Skeletal muscle cell (primary cell): Measurements from ENCODE around the gene ANAPC15.

Source experiments
- DNase-seq: peaks from one replicate; pipeline ENCODE4 v3.0.0-alpha.2; 2010; ENCODE audit warnings: low read depth
- H3K4me3 ChIP-seq: 2 replicates; pipeline ENCODE4 v1.5.1; 2011; ENCODE audit warnings: low read depth, mild to moderate bottlenecking, control low read depth, low read length, moderate library complexity

The ANAPC15 gene

GRCh38 chr11:72067266-72067665, 45.2 kb downstream of the ANAPC15 start:
- DNase-seq, result no peak

GRCh38 chr11:72066855-72067254, 45.6 kb downstream of the ANAPC15 start:
- no peak overlapping the region for H3K4me3 ChIP-seq
- DNase-seq, result no peak

More at GRCh38 chr11:72067266-72067665, 45.2 kb downstream of the ANAPC15 start:
- H3K4me3 ChIP-seq, result no peak overlapping the region

DNA sequence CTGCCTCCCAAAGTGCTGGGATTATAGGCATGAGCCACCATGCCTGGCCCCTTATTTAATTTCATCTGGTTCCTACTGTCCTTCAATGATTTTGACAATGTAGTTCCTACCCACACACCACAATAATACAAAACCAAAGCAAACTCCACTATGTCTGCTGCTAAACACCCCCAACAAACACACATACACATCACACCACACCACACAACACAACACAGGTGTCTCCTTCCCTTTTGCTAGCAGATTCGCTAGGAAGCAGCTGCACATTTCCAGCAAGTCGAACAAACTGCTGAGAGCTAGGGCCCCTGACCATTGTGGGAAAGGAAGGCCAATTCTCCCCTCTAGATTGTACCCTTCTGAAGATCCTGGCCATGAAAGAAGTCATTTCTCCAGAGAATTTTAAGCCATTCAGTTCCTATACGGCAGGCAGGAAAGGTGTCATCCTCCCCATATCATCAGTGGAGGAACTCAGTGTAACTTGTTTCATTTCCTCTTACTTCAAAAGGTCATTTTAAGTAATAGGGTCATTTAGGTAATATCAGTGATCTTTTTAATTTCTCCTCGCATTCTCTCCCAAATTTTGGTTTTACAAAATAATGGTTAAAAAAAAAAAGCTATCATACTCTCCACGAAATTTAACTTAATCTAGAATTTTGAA, 50.6 kb downstream of the ANAPC15 start:
- no peak for DNase-seq
- no peak overlapping the region for H3K4me3 ChIP-seq
